GM04503 (cell line): ENCODE data around the gene PNPLA7.
A peak's percentile ranks its signal among the peaks of the same experiment; 100 is the strongest.
"Not testable (repeated sequence)": the region's sequence is repeated elsewhere in the genome, so short reads cannot be mapped to it uniquely, and the experiment has no call there.

Experiments
- DNase-seq: peaks from one replicate; pipeline ENCODE4 v3.0.0-alpha.2; 2012; ENCODE audit warnings: low read depth

The PNPLA7 gene

GRCh38 chr9:137513801-137514570 lies 36.2 kb downstream of the PNPLA7 start:
- not testable (repeated sequence) for DNase-seq

DNA sequence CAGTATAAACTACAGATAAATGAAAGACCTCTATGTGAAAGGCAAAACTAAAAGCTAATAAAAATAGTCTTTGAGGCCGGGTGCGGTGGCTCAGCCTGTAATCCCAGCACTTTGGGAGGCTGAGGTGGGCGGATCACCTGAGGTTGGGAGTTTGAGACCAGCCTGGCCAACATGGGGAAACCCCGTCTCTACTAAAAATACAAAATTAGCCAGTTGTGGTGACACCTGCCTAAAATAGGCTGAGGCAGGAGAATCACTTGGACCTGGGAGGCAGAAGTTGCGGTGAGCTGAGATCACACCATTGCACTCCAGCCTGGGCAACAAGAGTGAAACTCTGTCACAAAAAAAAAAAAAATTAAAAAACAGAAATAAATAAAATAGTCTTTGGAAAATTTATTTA lies 37.1 kb downstream of the PNPLA7 start:
- not testable (repeated sequence) for DNase-seq

GRCh38 chr9:137511758-137512463 lies 38.3 kb downstream of the PNPLA7 start:
- DNase-seq: no peak

DNA sequence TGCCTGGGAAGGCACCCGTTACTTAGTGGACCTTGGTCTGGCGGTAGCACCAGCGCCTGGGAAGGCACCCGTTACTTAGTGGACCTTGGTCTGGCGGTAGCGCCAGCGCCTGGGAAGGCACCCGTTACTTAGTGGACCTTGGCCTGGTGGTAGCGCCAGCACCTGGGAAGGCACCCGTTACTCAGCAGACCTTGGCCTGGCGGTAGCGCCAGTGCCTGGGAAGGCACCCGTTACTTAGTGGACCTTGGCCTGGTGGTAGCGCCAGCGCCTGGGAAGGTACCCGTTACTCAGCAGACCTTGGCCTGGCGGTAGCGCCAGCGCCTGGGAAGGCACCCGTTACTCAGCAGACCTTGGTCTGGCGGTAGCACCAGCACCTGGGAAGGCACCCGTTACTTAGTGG lies 39.1 kb downstream of the PNPLA7 start:
- DNase-seq: not testable (repeated sequence)

DNA sequence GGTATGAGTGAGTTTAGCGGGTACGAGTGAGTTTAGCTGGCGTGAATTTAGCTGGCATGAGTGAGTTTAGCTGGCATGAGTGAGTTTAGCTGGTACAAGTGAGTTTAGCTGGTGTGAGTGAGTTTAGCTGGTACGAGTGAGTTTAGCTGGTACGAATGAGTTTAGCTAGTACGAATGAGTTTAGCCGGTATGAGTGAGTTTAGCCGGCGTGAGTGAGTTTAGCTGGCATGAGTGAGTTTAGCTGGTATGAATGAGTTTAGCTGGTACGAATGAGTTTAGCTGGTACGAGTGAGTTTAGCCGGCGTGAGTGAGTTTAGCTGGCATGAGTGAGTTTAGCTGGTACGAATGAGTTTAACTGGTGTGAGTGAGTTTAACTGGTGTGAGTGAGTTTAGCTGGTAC lies 41.0 kb downstream of the PNPLA7 start:
- no peak for DNase-seq

GRCh38 chr9:137506702-137507171 lies 43.5 kb downstream of the PNPLA7 start:
- DNase-seq: peak; percentile 56

DNA sequence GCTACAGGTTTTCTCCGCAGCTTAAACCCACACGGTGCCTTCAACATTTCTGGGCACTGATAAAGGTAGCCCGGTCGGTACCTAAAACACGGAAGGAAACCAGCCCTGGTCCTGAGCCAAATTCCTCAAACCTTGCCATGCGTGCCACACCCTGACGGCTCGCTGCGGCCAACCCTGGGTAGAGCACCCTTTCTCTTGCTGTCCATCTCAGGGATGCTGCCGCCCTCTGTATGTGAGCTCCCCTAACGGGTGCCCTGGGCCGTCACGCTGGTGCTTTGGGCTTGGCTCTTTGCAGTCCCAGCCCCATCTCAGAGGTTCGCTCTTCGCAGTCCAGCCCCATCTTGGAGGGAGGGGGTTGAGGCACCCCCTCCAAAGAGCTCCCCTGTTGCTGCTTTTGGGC lies 43.9 kb downstream of the PNPLA7 start:
- no peak for DNase-seq

GRCh38 chr9:137505421-137506140 lies 44.6 kb downstream of the PNPLA7 start:
- no peak for DNase-seq

- no peak for DNase-seq
These were observed 45.8 kb downstream of the PNPLA7 start for GRCh38 chr9:137504432-137504777.

DNA sequence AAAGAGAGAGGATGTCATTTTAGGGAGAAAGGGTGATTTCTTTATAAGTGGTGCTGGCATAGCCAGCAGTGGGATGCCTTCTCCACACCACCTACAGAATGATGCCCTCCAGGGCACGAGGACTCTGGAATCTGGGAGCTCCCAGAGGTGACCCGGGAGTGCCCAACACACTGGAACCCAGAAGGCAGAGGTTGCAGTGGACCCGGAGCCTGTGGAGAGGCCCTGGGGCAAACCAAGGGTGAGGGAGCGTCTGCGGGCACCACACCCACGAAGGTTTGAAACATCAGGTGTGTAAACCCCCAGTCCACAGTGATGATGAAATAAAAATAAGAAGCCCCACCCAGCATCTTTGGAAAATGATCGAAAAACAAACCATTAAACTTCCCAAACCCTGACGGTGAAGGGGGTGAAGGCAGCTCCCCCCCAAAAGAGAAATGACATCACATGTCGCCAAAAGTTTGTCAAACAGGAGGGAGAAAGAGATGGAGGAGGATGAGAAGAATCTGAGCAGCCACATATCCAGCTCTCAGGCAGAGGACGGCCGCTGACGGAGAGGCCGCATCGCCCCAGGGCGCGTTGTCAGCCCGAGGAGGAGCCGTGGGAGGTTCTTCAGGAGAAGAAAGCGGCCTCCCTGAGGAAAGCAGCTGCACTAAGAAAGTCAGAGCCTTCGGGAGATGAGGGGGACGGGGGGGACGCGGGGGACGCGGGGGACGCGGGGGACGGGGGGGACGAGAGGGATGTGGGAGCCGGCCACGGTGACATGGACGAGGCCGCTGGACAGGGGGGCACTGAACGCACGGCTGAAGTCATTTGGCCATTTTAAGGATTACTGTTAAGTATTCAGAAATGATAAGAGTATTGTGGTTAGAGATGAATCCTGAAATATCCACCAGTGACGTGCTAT lies 47.9 kb downstream of the PNPLA7 start:
- no peak for DNase-seq

GRCh38 chr9:137501457-137501856 lies 48.7 kb downstream of the PNPLA7 start:
- no peak for DNase-seq

GRCh38 chr9:137500666-137501397 lies 49.4 kb downstream of the PNPLA7 start:
- no peak for DNase-seq

DNA sequence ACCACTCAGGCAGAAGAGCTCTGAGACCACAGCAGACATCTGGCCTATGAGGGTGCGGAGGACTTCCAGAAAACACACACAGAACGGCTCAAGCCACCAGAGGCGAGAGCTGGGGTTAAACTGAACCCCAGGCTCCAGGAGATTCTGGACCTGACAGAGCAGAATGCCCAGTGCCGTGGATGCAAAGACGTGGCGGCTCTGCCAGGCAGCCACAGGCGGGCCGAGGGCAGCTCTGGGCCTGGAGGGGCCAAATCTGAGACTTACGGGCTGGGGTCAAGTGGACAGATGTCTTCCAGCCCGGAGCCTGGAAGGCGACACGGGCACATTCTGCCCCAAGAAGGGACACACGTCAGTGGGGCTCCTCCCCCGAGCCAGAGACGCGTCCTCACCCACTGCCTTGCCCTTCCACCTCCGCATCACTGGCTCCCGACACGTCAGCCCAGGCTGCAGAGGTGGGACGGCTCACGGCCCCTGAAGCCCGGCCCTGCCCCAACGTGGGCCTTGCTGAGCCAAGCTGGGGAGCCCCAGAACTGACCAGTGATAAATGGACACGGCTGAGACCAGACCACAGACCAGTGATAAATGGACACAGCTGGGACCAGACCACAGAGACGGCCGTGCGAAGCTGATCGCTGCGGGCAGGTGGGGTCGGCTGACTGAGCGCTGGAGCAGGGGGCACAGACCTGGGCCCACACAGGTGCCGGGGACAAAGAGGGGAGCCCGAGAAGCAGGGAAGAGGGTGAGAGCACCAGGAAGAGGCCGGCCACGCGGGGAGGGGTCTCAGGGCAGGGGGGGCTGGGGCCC lies 50.1 kb downstream of the PNPLA7 start:
- no peak for DNase-seq

- DNase-seq: no peak
These were observed 50.8 kb downstream of the PNPLA7 start for GRCh38 chr9:137499416-137499815.

- no peak for DNase-seq
These were observed 51.5 kb downstream of the PNPLA7 start for GRCh38 chr9:137498720-137499150.

DNA sequence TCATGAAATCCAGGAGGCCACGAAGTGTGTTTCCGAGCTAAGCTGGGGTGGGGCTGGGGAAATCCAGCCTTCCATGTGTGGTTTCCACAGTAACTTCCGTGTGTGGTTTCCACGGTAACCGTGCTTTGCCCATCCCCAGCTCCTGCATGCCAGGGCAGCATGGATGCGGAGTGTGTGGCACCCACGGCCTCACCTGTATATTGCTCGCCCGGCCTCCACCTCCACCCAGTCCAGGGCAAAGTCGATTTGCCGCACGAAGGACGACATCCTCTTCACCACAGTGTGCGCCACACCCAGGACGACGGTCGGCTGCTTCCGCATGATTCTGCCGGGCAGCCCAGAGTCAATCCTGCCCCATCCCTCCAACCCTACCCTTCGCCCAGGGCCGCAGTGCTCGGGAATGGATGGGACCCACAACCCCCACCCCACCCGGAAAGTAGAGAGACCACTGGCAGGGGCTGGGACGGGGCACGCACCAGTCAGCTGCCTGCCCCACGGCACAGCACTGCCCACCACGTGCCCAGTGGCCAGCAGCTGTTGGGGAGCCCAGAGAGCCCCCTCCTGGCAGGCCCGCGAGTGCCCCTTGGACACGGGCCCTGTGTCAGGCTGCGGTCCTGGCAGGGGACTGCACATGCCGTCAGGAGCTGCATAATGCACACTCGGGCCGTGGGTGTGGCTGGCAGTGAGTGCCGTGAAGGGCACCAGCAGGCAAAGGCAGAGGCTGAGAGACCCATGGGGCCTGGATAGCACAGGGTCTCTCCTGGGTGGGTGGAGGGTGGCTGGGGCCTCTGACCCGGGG lies 52.1 kb downstream of the PNPLA7 start:
- DNase-seq: no peak

DNA sequence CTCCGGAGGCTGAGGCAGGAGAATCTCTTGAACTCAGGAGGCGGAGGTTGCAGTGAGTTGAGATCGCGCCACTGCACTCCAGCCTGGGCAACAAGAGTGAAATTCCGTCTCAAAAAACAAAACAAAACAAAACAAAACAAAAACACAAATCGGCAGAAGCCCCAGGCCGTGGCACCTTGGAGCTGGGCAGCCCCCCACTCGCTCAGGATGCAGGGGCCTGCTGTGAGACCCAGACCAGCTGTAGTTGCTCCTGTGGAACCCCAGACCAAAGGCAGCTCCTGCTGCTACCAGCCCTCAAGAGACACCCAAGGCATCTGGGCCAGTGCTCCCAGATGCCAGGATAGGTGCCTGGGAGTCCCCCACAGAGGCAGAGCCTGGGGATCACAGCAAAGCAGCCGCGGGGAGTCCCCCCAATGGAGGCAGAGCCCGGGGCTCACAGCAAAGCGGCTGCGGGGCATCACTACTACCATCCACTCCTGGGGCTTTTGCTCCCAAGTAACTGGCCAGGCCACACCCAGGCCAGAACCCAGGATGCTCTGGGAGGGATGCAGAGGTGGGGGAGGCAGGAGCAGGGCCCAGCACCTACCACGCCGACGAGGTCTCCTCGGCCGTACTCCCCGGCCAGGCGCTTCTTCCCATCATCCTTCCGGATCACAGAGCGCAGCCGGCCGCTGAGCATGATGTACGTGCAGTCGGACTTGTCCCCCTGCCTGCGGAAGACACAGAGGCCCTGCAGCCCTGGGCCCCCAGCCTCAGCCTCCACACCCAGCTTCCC lies 53.4 kb downstream of the PNPLA7 start:
- DNase-seq: no peak

DNA sequence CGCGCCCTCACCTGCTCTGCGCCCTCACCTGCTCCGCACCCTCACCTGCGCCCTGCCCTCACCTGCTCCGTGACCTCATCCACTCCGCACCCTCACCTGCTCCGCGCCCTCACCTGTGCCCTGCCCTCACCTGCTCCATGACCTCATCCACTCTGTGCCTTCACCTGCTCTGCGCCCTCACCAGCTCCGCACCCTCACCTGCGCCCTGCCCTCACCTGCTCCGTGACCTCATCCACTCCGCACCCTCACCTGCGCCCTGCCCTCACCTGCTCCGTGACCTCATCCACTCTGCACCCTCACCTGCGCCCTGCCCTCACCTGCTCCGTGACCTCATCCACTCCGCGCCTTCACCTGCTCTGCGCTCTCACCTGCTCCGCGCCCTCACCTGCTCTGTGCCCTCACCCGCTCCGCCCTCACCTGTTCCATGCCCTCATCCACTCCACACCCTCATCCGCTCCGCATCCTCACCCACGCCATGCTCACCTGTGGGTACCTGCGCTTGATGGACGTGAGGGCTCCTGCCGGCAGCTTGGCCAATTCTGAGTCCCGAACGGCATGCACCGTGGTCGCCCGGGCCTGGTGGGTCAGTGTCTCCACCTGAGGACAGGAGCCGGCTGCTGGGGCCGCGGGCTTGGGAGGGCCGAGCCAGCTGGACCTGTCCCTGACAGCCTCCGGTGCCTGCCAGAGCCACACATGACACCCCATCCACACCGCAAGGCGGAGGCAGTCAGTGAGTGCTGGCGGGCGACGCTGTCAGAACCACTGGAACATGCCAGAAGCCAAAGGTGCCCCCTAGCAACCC lies 55.5 kb downstream of the PNPLA7 start:
- no peak for DNase-seq
